NCI-H2081 (cell line): ENCODE data around the gene ATP8B1.
"Not testable (repeated sequence)": the region's sequence is repeated elsewhere in the genome, so short reads cannot be mapped to it uniquely, and the experiment has no call there.

Experiments used
- DNase-seq, 2 experiments: peaks; one replicate each; lab custom pipeline; 2025; lab: John Stamatoyannopoulos, UW

The ATP8B1 gene

GRCh38 chr18:57660961-57661360, 142.2 kb downstream of the ATP8B1 start:
- DNase-seq: no peak

- no peak for DNase-seq
These were observed 143.5 kb downstream of the ATP8B1 start for GRCh38 chr18:57659460-57660102.

- DNase-seq: no peak
These were observed 145.6 kb downstream of the ATP8B1 start for GRCh38 chr18:57657542-57657941.

GRCh38 chr18:57655740-57656139, 147.4 kb downstream of the ATP8B1 start:
- no peak for DNase-seq

GRCh38 chr18:57651914-57652313, 151.2 kb downstream of the ATP8B1 start:
- no peak for DNase-seq

GRCh38 chr18:57649556-57650500, 153.3 kb downstream of the ATP8B1 start:
- DNase-seq: no peak

GRCh38 chr18:57648414-57648813, 154.7 kb downstream of the ATP8B1 start:
- no peak for DNase-seq

GRCh38 chr18:57644540-57644939, 158.6 kb downstream of the ATP8B1 start:
- no peak for DNase-seq

GRCh38 chr18:57643726-57644125, 159.4 kb downstream of the ATP8B1 start:
- DNase-seq: not testable (repeated sequence)

- not testable (repeated sequence) for DNase-seq
These were observed 160.7 kb downstream of the ATP8B1 start for GRCh38 chr18:57642462-57642861.

GRCh38 chr18:57640749-57641148, 162.4 kb downstream of the ATP8B1 start:
- no peak for DNase-seq

GRCh38 chr18:57640236-57640635, 162.9 kb downstream of the ATP8B1 start:
- no peak for DNase-seq

GRCh38 chr18:57635003-57635822, 167.9 kb downstream of the ATP8B1 start:
- DNase-seq: no peak

GRCh38 chr18:57631697-57632096, 171.4 kb downstream of the ATP8B1 start:
- DNase-seq: no peak

- DNase-seq: no peak
These were observed 172.1 kb downstream of the ATP8B1 start for GRCh38 chr18:57630754-57631595.

GRCh38 chr18:57630002-57630753, 172.9 kb downstream of the ATP8B1 start:
- DNase-seq: peak; percentile 85 to 90

- DNase-seq: no peak
These were observed 173.7 kb downstream of the ATP8B1 start for GRCh38 chr18:57629422-57629821.

GRCh38 chr18:57627488-57627887, 175.6 kb downstream of the ATP8B1 start:
- no peak for DNase-seq

- DNase-seq: no peak
These were observed 178.1 kb downstream of the ATP8B1 start for GRCh38 chr18:57624988-57625387.

GRCh38 chr18:57621246-57621604, 181.9 kb downstream of the ATP8B1 start:
- DNase-seq: no peak

GRCh38 chr18:57619876-57620275, 183.2 kb downstream of the ATP8B1 start:
- DNase-seq: no peak
